GM12878 (cell line): ENCODE data around the gene NRP1. TPM values are rescaled to one million over a fixed set of nuclear protein-coding genes. Genes with fewer than 3 reads are reported as not detected.

Experiments used
- ATAC-seq: fragments of 200-7000 bp; cut with Tn5 transposase; 3 replicates; pipeline ENCODE4 v1.9.1; 2020; ENCODE audit warnings: mild to moderate bottlenecking, moderate library complexity
- BruUV-seq: library from RNA; stranded (reverse); fragments of 400-500 nt; replicated peaks from 2 replicates; lab custom pipeline; 2021; lab: Mats Ljungman, UMichigan
- CTCF ChIA-PET: fragments of 300-600 bp; sonication (Branson Sonifier 250); formaldehyde crosslinking; extraction: SDS; loops from one replicate; lab custom pipeline; 2021; ENCODE audit warnings: inconsistent platforms; lab: Yijun Ruan, JAX
- POLR2A ChIA-PET: fragments of 350-600 bp; formaldehyde crosslinking; extraction: SDS; loops from one replicate; lab custom pipeline; 2021; ENCODE audit warnings: inconsistent platforms; lab: Charles Lee
- RAD21 ChIA-PET: fragments of 300-600 bp; sonication (Branson Sonifier 250); formaldehyde crosslinking; loops from one replicate; lab custom pipeline; 2023; ENCODE audit warnings: antibody characterized with exemption; ENCODE audit not compliant: unreplicated experiment; lab: Charles Lee
- SMC1A ChIA-PET: fragments of 300-600 bp; sonication (Branson Sonifier 250); formaldehyde crosslinking; loops from one replicate; lab custom pipeline; 2023; ENCODE audit not compliant: unreplicated experiment, uncharacterized antibody; lab: Charles Lee
- DNase-seq: peaks from one replicate; pipeline ENCODE4 v3.0.0-alpha.2; 2011; ENCODE audit warnings: low read depth, low spot score
- FAIRE-seq: peaks from 3 replicates; lab custom pipeline; 2011; peaks lifted over from hg19 to GRCh38; lab: Jason Lieb, UNC
- H2AFZ ChIP-seq: 2 replicates; pipeline ENCODE4 v1.6.0; 2011; ENCODE audit warnings: low read depth, low read length, control low read depth; ENCODE audit not compliant: control insufficient read depth
- H3K27ac ChIP-seq: 2 replicates; pipeline ENCODE4 v1.5.1; 2011; ENCODE audit warnings: control low read depth; ENCODE audit not compliant: control insufficient read depth, insufficient read depth
- H3K27me3 ChIP-seq, 2 experiments: replicated peaks in 1 of 2; 2 replicates each; pipeline versions ENCODE4 v1.6.0 to v1.6.1; 2011; ENCODE audit warnings: low read length in 1 of 2; ENCODE audit not compliant: control insufficient read depth in 2 of 2, insufficient read depth in 2 of 2
- H3K36me3 ChIP-seq, 2 experiments: 2 replicates each; pipeline ENCODE4 v1.5.1; 2011; ENCODE audit warnings: low read length in 1 of 2; ENCODE audit not compliant: control insufficient read depth in 2 of 2, insufficient read depth in 2 of 2
- H3K4me1 ChIP-seq: 2 replicates; pipeline ENCODE4 v1.6.1; 2011; ENCODE audit warnings: mild to moderate bottlenecking, low read length, moderate library complexity, mixed read lengths; ENCODE audit not compliant: control insufficient read depth, insufficient read depth
- H3K4me2 ChIP-seq: 2 replicates; pipeline ENCODE4 v1.6.0; 2011; ENCODE audit warnings: control low read depth; ENCODE audit not compliant: control insufficient read depth, insufficient read depth
- H3K4me3 ChIP-seq: fragments of 200-600 bp; sonication (generic); 2 replicates; pipeline ENCODE4 v1.5.1; 2016
- H3K79me2 ChIP-seq: 2 replicates; pipeline ENCODE4 v1.6.0; 2011; ENCODE audit warnings: low read length; ENCODE audit not compliant: control insufficient read depth, insufficient read depth
- H3K9ac ChIP-seq: 2 replicates; pipeline ENCODE4 v1.8.0; 2011; ENCODE audit warnings: low read length, control low read depth, mixed read lengths; ENCODE audit not compliant: control insufficient read depth, insufficient read depth
- H3K9me3 ChIP-seq: replicated peaks from 3 replicates; pipeline ENCODE4 v1.5.1; 2011; ENCODE audit warnings: mild to moderate bottlenecking, low read length; ENCODE audit not compliant: control insufficient read depth, insufficient read depth
- H4K20me1 ChIP-seq: 2 replicates; pipeline ENCODE4 v1.6.0; 2011; ENCODE audit not compliant: control insufficient read depth, insufficient read depth
- IRF3 ChIP-seq: fragments of 450-650 bp; IDR thresholded peaks from 2 replicates; pipeline ENCODE4 v1.6.1; 2014; ENCODE audit warnings: mild to moderate bottlenecking
- MLLT1 ChIP-seq: fragments of 450-650 bp; IDR thresholded peaks from 2 replicates; pipeline ENCODE4 v1.6.1; 2016; ENCODE audit warnings: mild to moderate bottlenecking
- MXI1 ChIP-seq: fragments of 150-350 bp; IDR thresholded peaks from 2 replicates; pipeline ENCODE4 v1.6.1; 2011; ENCODE audit warnings: low read depth, mild to moderate bottlenecking, inconsistent platforms, low read length, improper control_type of control experiment
- NFXL1 ChIP-seq: fragments of 450-650 bp; IDR thresholded peaks from 2 replicates; pipeline ENCODE4 v1.6.1; 2017; ENCODE audit warnings: antibody characterized with exemption, mild to moderate bottlenecking, borderline replicate concordance
- YBX1 ChIP-seq: fragments of 450-650 bp; IDR thresholded peaks from 2 replicates; pipeline ENCODE4 v1.6.1; 2016; ENCODE audit warnings: antibody characterized with exemption
- WGBS: methylation state at CpG from one replicate; pipeline ENCODE4 v1.1.6; 2016; ENCODE audit warnings: low lambda C conversion rate; ENCODE audit not compliant: insufficient replicate concordance, insufficient coverage; ENCODE audit errors: missing lambda C conversion rate; 5-methylcytosine and 5-hydroxymethylcytosine counted together
- in situ Hi-C: fragments of 300-500 bp; cut with MboI; formaldehyde crosslinking; loops from 9 replicates; pipeline ENCODE4 v1.14.3; 2018; ENCODE audit warnings: mixed read lengths
- intact Hi-C: fragments of 100-400 bp; cut with micrococcal nuclease; formaldehyde crosslinking; loops from one replicate; pipeline ENCODE4 v1.14.2; 2022; ENCODE audit not compliant: unreplicated experiment
- polyA plus RNA-seq, 11 experiments: library from polyadenylated mRNA; depleted of rRNA in 4 of 11; unstranded in 6 of 11; stranded (reverse) in 5 of 11; fragments of >200 nt; fragmentation: Nextera tagmentation in 4 of 11; fragmentation: Illumina TruSeq in 1 of 11; extraction: Ambion mirVana in 4 of 11; extraction: Trizol in 1 of 11; gene quantifications; 1 replicate in 1 of 11; 2 replicates in 10 of 11; pipeline versions ENCODE4 v1.2.1 to v1.2.3, GENCODE V29; 2011 to 2016; ENCODE audit warnings: inconsistent platforms in 2 of 11, missing spikeins in 2 of 11, low read depth in 1 of 11
- total RNA-seq, 4 experiments: library from RNA; depleted of rRNA in 3 of 4; stranded (reverse); fragments of >200 nt in 3 of 4; fragmentation: Illumina TruSeq in 1 of 4; extraction: Trizol in 1 of 4; gene quantifications; 2 replicates each; pipeline versions ENCODE4 v1.2.1 to v1.2.3, GENCODE V29; 2013 to 2021

The NRP1 gene
- total and polyA plus RNA-seq, 10 of the 15 experiments (the other 5 are each of a cell fraction or from before 2014, with no cell fraction given): 0.11 to 12.1 (median 0.52) TPM

GRCh38 chr10:33161550-33162247, 172.8 kb downstream of the NRP1 start:
- BruUV-seq: no TSS peak
- CTCF ChIA-PET: interaction anchor here (1.7 kb wide), 1 partner anchor 9 kb away, joined by 4 read pairs; no protein-coding TSS in a partner anchor
- RAD21 ChIA-PET: no interaction called here

More at GRCh38 chr10:33161550-33162247, 172.8 kb downstream of the NRP1 start:
- POLR2A ChIA-PET: no interaction called here
- H2AFZ ChIP-seq: no peak overlapping the region
- no peak overlapping the region for H3K4me2 ChIP-seq
- no peak overlapping the region for H3K4me3 ChIP-seq
- FAIRE-seq (no peak), DNase-seq (no peak), ATAC-seq (no peak)
- WGBS: 36% methylated on average over 6 of the region's 6 CpGs
- H3K79me2 ChIP-seq: no peaks in the 10 kb centered on the region
- intact Hi-C loops: no loop called here
- in situ Hi-C loops: no loop called here
- H3K27ac ChIP-seq: no peak overlapping the region
- no peaks in the 10 kb centered on the region for H3K4me1 ChIP-seq
- H3K36me3 ChIP-seq: no peaks in the 10 kb centered on the region
- TF ChIP-seq MLLT1: no peak
- TF ChIP-seq NFXL1: no peak
- TF ChIP-seq YBX1: no peak
- no peak for TF ChIP-seq IRF3
- no peak for TF ChIP-seq MXI1
- no peaks in the 10 kb centered on the region for H3K27me3 ChIP-seq
- SMC1A ChIA-PET: no interaction called here
- H4K20me1 ChIP-seq: no peaks in the 10 kb centered on the region
- H3K9ac ChIP-seq: no peak overlapping the region
- H3K9me3 ChIP-seq: no peaks in the 10 kb centered on the region
